GM12801 (cell line): ENCODE results near the gene CREBZF.

ENCODE experiments used
- CTCF ChIP-seq: IDR thresholded peaks from one replicate; pipeline ENCODE4 v1.5.1; 2011; ENCODE audit warnings: control low read depth; ENCODE audit not compliant: insufficient read length; ENCODE audit errors: extremely low read depth

CREBZF gene

GRCh38 chr11:85665733-85666132, 804 bp upstream of the CREBZF start:
- TF ChIP-seq CTCF, result no peak

- TF ChIP-seq CTCF, result no peak
Observed at GRCh38 chr11:85663753-85664614, 945 bp downstream of the CREBZF start.

GRCh38 chr11:85663080-85663752, 1.7 kb downstream of the CREBZF start:
- no peak for TF ChIP-seq CTCF

- no peak for TF ChIP-seq CTCF
Observed at GRCh38 chr11:85661972-85662664, 2.8 kb downstream of the CREBZF start.

- TF ChIP-seq CTCF, result no peak
Observed at GRCh38 chr11:85658180-85658579, 6.7 kb downstream of the CREBZF start.

- TF ChIP-seq CTCF, result no peak
Observed at GRCh38 chr11:85656777-85657176, 8.2 kb downstream of the CREBZF start.

- TF ChIP-seq CTCF, result no peak
Observed at GRCh38 chr11:85652786-85653447, 12.0 kb downstream of the CREBZF start.
